GM12872 (cell line): ENCODE results near the gene WNK1.

Experiments used
- TF ChIP-seq, protein P1 (sequence below): IDR thresholded peaks from 3 replicates; pipeline ENCODE4 v1.5.1; 2011; ENCODE audit warnings: low read depth, mild to moderate bottlenecking, low read length, moderate library complexity; ENCODE audit not compliant: insufficient read depth

The WNK1 gene

DNA sequence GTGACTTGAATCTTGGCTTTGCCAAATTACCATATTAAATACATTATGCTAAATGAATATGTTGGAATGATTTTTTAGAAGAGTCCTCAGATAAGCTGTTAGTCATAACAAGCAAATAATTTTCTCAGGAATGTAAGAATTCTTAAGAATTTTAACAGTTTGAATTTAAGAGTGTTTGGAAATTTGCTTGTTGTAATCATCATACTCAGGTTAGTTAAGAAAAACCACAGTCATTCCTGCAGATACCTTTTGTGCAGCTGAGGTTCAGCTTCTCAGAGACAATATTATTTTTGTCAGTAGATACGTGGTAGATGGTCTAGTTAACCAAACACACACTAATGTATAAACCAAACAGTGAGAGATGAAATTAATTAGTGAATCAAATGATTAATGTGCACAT is 8.9 kb downstream of the WNK1 start:
- TF ChIP-seq, protein P1, sequence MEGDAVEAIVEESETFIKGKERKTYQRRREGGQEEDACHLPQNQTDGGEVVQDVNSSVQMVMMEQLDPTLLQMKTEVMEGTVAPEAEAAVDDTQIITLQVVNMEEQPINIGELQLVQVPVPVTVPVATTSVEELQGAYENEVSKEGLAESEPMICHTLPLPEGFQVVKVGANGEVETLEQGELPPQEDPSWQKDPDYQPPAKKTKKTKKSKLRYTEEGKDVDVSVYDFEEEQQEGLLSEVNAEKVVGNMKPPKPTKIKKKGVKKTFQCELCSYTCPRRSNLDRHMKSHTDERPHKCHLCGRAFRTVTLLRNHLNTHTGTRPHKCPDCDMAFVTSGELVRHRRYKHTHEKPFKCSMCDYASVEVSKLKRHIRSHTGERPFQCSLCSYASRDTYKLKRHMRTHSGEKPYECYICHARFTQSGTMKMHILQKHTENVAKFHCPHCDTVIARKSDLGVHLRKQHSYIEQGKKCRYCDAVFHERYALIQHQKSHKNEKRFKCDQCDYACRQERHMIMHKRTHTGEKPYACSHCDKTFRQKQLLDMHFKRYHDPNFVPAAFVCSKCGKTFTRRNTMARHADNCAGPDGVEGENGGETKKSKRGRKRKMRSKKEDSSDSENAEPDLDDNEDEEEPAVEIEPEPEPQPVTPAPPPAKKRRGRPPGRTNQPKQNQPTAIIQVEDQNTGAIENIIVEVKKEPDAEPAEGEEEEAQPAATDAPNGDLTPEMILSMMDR: no peak

DNA sequence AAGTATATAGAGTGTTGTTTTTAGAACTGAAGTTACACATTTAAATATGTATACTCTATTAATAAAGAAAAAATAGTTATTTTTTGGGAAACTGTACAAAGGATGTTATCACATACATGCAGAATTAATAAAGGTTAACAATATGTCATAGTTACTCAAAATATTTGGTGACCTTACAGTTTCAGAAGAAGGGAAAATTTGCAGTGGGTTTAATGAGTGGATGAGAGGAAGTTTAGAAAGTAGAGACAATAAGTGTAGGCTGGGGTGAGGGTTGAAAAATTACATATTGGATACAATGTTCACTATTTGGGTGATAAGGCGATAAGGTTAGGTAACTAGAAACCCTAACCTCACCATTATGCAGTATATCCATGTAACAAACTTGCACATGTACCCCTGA is 13.5 kb downstream of the WNK1 start:
- TF ChIP-seq, protein P1: no peak

DNA sequence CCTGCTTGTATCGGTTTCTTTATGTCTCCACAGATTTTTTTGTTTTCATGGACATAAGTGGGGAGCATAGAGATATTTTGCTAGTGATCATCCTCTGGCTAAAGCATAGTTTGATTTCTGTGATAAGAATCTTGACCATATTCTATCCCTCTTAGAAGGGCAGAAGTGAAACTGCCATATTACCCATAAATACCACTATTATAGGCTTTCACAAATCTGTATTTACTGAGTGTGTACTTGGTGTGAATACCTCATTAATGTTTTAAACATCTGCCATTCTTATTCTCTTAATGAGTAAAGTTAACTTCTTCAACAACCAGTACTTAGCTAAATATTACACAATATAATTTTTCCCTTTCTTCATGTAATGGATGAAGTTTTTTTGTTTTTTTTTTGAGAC is 16.1 kb downstream of the WNK1 start:
- TF ChIP-seq, protein P1: no peak

DNA sequence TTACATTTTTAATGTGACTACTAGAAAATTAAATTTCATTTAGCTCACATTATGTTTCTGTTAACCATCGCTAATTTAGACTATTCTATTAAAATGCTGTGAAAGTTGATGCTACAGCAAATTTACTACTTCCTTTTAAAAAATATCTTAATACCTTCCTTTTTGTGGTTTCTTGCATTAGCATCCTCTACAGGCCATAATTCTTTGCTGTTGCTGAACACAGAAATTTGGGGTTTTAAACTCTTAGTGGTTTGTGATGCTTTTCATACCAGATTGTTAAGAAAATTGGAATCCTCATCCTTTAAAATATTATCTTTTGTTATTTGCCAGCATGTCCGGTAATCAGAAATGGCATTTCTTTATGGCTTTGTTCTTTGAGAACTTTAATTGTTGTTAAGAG is 18.1 kb downstream of the WNK1 start:
- TF ChIP-seq, protein P1: no peak

DNA sequence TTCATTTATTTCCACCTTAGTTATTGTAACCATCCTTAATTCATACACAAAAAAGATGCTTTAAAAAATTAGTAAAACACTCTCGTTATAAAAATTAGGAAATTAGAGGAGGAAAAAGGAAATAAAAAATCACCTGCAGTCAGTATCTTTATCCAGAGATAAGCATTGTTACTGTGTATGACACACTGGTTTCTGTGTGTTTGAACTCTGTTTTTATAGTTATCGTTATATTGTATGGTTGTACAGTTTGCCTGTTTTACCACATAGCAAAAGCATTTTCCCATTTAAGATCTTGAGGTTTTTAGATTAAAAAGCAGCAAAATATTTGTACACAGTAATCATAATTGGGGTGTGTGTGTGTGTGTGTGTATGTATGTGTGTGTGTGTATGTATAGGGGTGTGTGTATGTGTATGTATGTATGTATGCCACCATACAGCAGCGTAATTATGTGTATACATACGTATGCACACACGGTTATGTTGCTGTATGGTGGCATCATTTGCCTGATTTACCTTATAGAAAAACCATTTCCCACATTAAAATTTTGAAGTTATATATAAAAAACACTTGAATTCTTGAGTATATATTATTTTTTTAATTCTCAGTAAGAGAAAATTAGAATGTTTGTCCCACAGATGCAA is 19.8 kb downstream of the WNK1 start:
- TF ChIP-seq, protein P1: no peak

DNA sequence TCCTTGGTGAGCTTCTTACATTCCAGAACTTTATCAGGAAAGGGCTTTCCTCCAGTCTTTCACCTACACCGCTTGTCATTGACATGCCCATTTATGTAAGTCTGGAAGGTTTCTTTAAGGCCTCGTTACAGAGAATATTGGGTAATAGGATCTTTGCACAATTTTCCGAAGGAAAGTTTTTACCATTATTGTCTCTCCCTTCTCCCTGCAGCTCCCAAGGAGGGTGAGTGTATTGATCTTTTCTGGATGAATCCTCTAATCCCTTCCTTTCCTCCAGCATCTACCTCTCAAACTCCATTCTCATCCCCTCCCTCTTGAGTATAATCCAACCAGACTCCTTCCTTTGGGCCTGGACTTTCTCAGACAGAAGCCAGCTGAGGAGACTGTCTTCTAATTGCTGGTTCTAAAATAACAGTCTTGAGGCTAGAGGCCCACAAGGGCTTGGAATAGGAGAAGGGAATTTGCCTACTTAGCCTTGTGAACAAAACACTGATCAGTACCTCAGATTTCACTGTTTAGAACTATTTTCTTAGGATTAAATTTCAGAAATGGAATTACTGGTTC is 21.8 kb downstream of the WNK1 start:
- TF ChIP-seq, protein P1: no peak

DNA sequence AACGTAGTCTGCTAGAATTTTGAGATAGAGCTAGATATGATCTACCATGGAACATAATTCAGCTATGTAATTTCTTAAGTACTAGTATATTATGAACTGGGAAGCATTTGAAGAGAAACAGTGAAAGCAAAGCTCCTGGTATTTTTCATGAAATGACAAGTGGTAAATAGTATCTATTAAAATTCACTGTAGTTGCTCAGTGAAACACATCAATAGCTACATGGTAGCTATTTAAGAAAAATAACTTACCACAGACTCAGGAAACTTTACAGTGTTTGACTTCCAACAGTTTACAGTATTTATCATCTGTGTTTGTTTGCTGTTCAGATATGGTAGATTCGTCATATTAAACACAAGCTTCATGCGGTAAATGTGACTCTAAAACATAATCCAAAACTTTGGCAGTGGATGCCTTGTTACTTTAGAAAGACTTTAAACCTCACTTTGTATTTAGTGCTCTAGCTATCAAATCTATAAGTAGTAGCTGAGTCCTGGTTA is 25.2 kb downstream of the WNK1 start:
- TF ChIP-seq, protein P1: no peak

DNA sequence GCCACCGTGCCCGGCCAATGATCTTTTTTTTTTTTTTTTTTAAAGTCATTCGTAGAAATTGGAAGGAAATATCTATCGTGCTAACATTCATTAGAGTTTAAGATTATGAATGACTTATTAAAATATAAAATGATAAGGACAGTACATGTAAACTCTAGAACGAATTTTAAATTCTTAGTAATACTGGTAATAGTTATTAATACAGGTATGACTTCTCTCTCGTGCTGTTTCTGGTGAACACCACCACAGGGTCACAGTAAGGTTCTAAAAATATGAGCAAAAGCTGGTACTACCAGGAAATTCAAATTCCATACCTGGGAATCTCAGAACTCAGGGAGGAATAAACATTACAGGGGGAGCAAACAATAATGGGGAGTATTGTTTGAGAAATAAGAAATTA is 26.2 kb downstream of the WNK1 start:
- TF ChIP-seq, protein P1: no peak
